GM23338 (cell line): ENCODE data around the gene SBF1. TPM values are rescaled to one million over a fixed set of nuclear protein-coding genes. Genes with fewer than 3 reads are reported as not detected.

Source experiments
- ATAC-seq: fragments of 200-7000 bp; cut with Tn5 transposase; 3 replicates; pipeline ENCODE4 v1.9.1; 2020
- DNase-seq: peaks from one replicate; pipeline ENCODE4 v3.0.0-alpha.2; 2015; ENCODE audit warnings: low spot score
- H2AFZ ChIP-seq: fragments of 200-600 bp; sonication (generic); 2 replicates; pipeline ENCODE4 v1.8.0; 2016; ENCODE audit warnings: antibody characterized with exemption, mild to moderate bottlenecking, moderate library complexity
- H3F3A ChIP-seq: fragments of 200-600 bp; sonication (generic); replicated peaks from 2 replicates; pipeline ENCODE4 v1.8.0; 2017; ENCODE audit warnings: antibody characterized with exemption, mixed run types, low read depth
- H3K27ac ChIP-seq: fragments of 200-600 bp; sonication (generic); 2 replicates; pipeline ENCODE4 v1.6.1; 2016; ENCODE audit warnings: low read depth
- H3K27me3 ChIP-seq: fragments of 200-600 bp; sonication (generic); 2 replicates; pipeline ENCODE4 v1.8.0; 2016; ENCODE audit warnings: mild to moderate bottlenecking, mixed run types, moderate library complexity; ENCODE audit not compliant: insufficient read depth
- H3K36me3 ChIP-seq: fragments of 200-600 bp; sonication (generic); 2 replicates; pipeline ENCODE4 v1.8.0; 2016; ENCODE audit warnings: mild to moderate bottlenecking; ENCODE audit not compliant: insufficient read depth
- H3K4me1 ChIP-seq: fragments of 200-600 bp; sonication (generic); 2 replicates; pipeline ENCODE4 v1.8.0; 2016; ENCODE audit warnings: mild to moderate bottlenecking, moderate library complexity; ENCODE audit not compliant: insufficient read depth
- H3K4me2 ChIP-seq: fragments of 200-600 bp; sonication (generic); 2 replicates; pipeline ENCODE4 v1.7.1; 2017; ENCODE audit warnings: mixed run types
- H3K4me3 ChIP-seq: fragments of 200-600 bp; sonication (generic); 2 replicates; pipeline ENCODE4 v1.6.1; 2016; ENCODE audit warnings: mixed run types
- H3K79me2 ChIP-seq: fragments of 200-600 bp; sonication (generic); replicated peaks from 2 replicates; pipeline ENCODE4 v1.8.0; 2017; ENCODE audit warnings: mild to moderate bottlenecking; ENCODE audit not compliant: insufficient read depth
- H3K9me2 ChIP-seq: fragments of 200-600 bp; sonication (generic); 2 replicates; pipeline ENCODE4 v1.8.0; 2017; ENCODE audit not compliant: insufficient read depth
- H4K20me1 ChIP-seq: fragments of 200-600 bp; sonication (generic); replicated peaks from 2 replicates; pipeline ENCODE4 v1.8.0; 2017; ENCODE audit warnings: mild to moderate bottlenecking; ENCODE audit not compliant: insufficient read depth
- H3K27ac Mint-ChIP-seq: 2 replicates; pipeline ENCODE4 v1.8.0; 2020; ENCODE audit warnings: inconsistent platforms, mild to moderate bottlenecking, moderate library complexity, mixed read lengths
- H3K27me3 Mint-ChIP-seq: 3 replicates; pipeline ENCODE4 v1.8.0; 2022; ENCODE audit warnings: low read depth, mild to moderate bottlenecking, moderate library complexity, mixed read lengths, inconsistent platforms; ENCODE audit not compliant: insufficient read depth, poor library complexity
- H3K36me3 Mint-ChIP-seq: 3 replicates; pipeline ENCODE4 v1.8.0; 2021; ENCODE audit warnings: low read depth, mild to moderate bottlenecking, inconsistent platforms, moderate library complexity, mixed read lengths
- H3K4me1 Mint-ChIP-seq: 3 replicates; pipeline ENCODE4 v1.8.0; 2020; ENCODE audit warnings: mild to moderate bottlenecking, inconsistent platforms, mixed read lengths
- H3K4me3 Mint-ChIP-seq: 3 replicates; pipeline ENCODE4 v1.8.0; 2021; ENCODE audit warnings: moderate library complexity, mild to moderate bottlenecking, inconsistent platforms, mixed read lengths
- H3K9me3 Mint-ChIP-seq: 3 replicates; pipeline ENCODE4 v1.8.0; 2020; ENCODE audit warnings: moderate library complexity, mild to moderate bottlenecking, inconsistent platforms, mixed read lengths
- CREB1 ChIP-seq: fragments of 250-450 bp; sonication (Bioruptor Pico); IDR thresholded peaks from 2 replicates; pipeline ENCODE4 v1.5.0; 2020; ENCODE audit warnings: low read depth, mild to moderate bottlenecking, moderate library complexity
- CTCF ChIP-seq, 2 experiments: fragments of 200-600 bp in 1 of 2; sonication (generic) in 1 of 2; conservative IDR thresholded peaks; 2 replicates each; pipeline versions ENCODE4 v1.5.1 to v1.6.1; 2016 to 2017; ENCODE audit warnings: antibody characterized with exemption in 2 of 2, low read depth in 2 of 2, mild to moderate bottlenecking in 2 of 2, moderate library complexity in 1 of 2
- ETS1 ChIP-seq: IDR thresholded peaks from 2 replicates; pipeline ENCODE4 v1.6.1; 2016; ENCODE audit warnings: antibody characterized with exemption
- EZH2 ChIP-seq: fragments of 200-600 bp; sonication (generic); IDR thresholded peaks from one replicate; pipeline ENCODE4 v1.8.0; 2017; ENCODE audit warnings: antibody characterized with exemption, mild to moderate bottlenecking, low read depth; ENCODE audit not compliant: unreplicated experiment
- EZH2phosphoT487 ChIP-seq: fragments of 200-600 bp; sonication (generic); IDR thresholded peaks from one replicate; pipeline ENCODE4 v1.8.1; 2018; ENCODE audit warnings: antibody characterized with exemption; ENCODE audit not compliant: unreplicated experiment
- JUNB ChIP-seq: IDR thresholded peaks from one replicate; pipeline ENCODE4 v1.6.1; 2016; ENCODE audit warnings: antibody characterized with exemption; ENCODE audit not compliant: unreplicated experiment
- NANOG ChIP-seq: IDR thresholded peaks from 2 replicates; pipeline ENCODE4 v1.6.1; 2016; ENCODE audit warnings: antibody characterized with exemption, borderline replicate concordance
- POLR2AphosphoS5 ChIP-seq: IDR thresholded peaks from 2 replicates; pipeline ENCODE4 v1.6.1; 2016; ENCODE audit warnings: antibody characterized with exemption, low read depth
- REST ChIP-seq: IDR thresholded peaks from one replicate; pipeline ENCODE4 v1.6.1; 2018; ENCODE audit warnings: antibody characterized with exemption; ENCODE audit not compliant: unreplicated experiment
- STAT1 ChIP-seq: IDR thresholded peaks from one replicate; pipeline ENCODE4 v1.6.1; 2016; ENCODE audit warnings: antibody characterized with exemption; ENCODE audit not compliant: unreplicated experiment
- ZNF114 ChIP-seq: fragments of 250-450 bp; sonication (Bioruptor Pico); IDR thresholded peaks from 2 replicates; pipeline ENCODE4 v1.5.0; 2020; ENCODE audit warnings: mild to moderate bottlenecking, moderate library complexity
- ZNF331 ChIP-seq: fragments of 250-450 bp; sonication (Bioruptor Pico); IDR thresholded peaks from 2 replicates; pipeline ENCODE4 v1.5.0; 2020; ENCODE audit warnings: low read depth, mild to moderate bottlenecking, moderate library complexity
- ZNF462 ChIP-seq: fragments of 250-450 bp; sonication (Bioruptor Pico); IDR thresholded peaks from 2 replicates; pipeline ENCODE4 v1.5.0; 2020; ENCODE audit warnings: mild to moderate bottlenecking, moderate library complexity
- polyA plus RNA-seq: library from polyadenylated mRNA; unstranded; fragments of >200 nt; fragmentation: Nextera tagmentation; extraction: Ambion mirVana; gene quantifications from 2 replicates; pipeline ENCODE4 v1.2.1, GENCODE V29; 2016
- total RNA-seq: library from RNA; depleted of rRNA; stranded (reverse); fragments of >200 nt; shearing (Covaris generic); gene quantifications from 2 replicates; pipeline ENCODE4 v1.2.3, GENCODE V29; 2014

Gene SBF1
- total and polyA plus RNA-seq, 2 experiments from 2014 or later = 26.5 to 85.4 TPM

GRCh38 chr22:50471962-50472361 is 2.9 kb downstream of the SBF1 start:
- Histone ChIP-seq H3K27me3 (no peaks in the 10 kb centered on the region), H4K20me1 (peaks cover 40% of the 10 kb centered on the region), H3K4me2 (no peak overlapping the region), H3K79me2 (peaks cover 61% of the 10 kb centered on the region), H3K9me2 (no peaks in the 10 kb centered on the region), H3F3A (no peaks in the 10 kb centered on the region), H3K27ac (no peak overlapping the region), H3K36me3 (no peaks in the 10 kb centered on the region), H3K4me3 (no peak overlapping the region), H3K4me1 (peaks cover 19% of the 10 kb centered on the region), H2AFZ (no peak overlapping the region)
- no peaks in the 10 kb centered on the region for H3K9me3 Mint-ChIP-seq
- peaks cover 24% of the 10 kb centered on the region for H3K27me3 Mint-ChIP-seq
- no peak overlapping the region for H3K27ac Mint-ChIP-seq
- peaks cover 39% of the 10 kb centered on the region for H3K4me1 Mint-ChIP-seq
- TF ChIP-seq JUNB = no peak
- no peak for TF ChIP-seq CTCF (conservative IDR thresholded peaks at IDR 0.05; ENCODE audit: low read depth in 2 of 2)
- TF ChIP-seq ZNF462 (CRISPR knock-in tag) = no peak
- TF ChIP-seq EZH2phosphoT487 = no peak
- no peak for TF ChIP-seq STAT1
- TF ChIP-seq POLR2AphosphoS5 = no peak
- TF ChIP-seq REST = no peak
- no peak for TF ChIP-seq ZNF114 (CRISPR knock-in tag)
- no peak for TF ChIP-seq ZNF331 (CRISPR knock-in tag)
- no peak for TF ChIP-seq ETS1
- no peak for TF ChIP-seq CREB1
- TF ChIP-seq EZH2 = no peak
- TF ChIP-seq NANOG = no peak
- ATAC-seq = no peak
- no peak overlapping the region for H3K4me3 Mint-ChIP-seq
- H3K36me3 Mint-ChIP-seq = peaks cover under 1% of the 10 kb centered on the region
- no peak for DNase-seq
